Neuronal stem cell (in vitro differentiated cells): Measurements from ENCODE around the gene RLN3.

ENCODE experiments used
- DNase-seq: peaks from one replicate; pipeline ENCODE4 v3.0.0-alpha.2; 2013; ENCODE audit warnings: low spot score
- H2AFZ ChIP-seq: one replicate; pipeline ENCODE4 v1.6.1; 2013; ENCODE audit warnings: mild to moderate bottlenecking, low read length, inconsistent platforms
- H2AK5ac ChIP-seq: 2 replicates; pipeline ENCODE4 v1.6.1; 2013; ENCODE audit warnings: low read depth, mild to moderate bottlenecking, inconsistent platforms, low read length, moderate library complexity, mixed read lengths
- H2BK120ac ChIP-seq: 2 replicates; pipeline ENCODE4 v1.6.1; 2013; ENCODE audit warnings: low read depth, mild to moderate bottlenecking, inconsistent platforms, low read length, moderate library complexity, mixed read lengths
- H2BK12ac ChIP-seq: one replicate; pipeline ENCODE4 v1.6.1; 2013; ENCODE audit warnings: low read length, inconsistent platforms
- H2BK15ac ChIP-seq: 2 replicates; pipeline ENCODE4 v1.6.1; 2013; ENCODE audit warnings: mild to moderate bottlenecking, low read length, inconsistent platforms, mixed read lengths
- H2BK5ac ChIP-seq: one replicate; pipeline ENCODE4 v1.6.1; 2013; ENCODE audit warnings: inconsistent platforms, mild to moderate bottlenecking, low read length, moderate library complexity
- H3K14ac ChIP-seq: one replicate; pipeline ENCODE4 v1.6.1; 2013; ENCODE audit warnings: low read length, inconsistent platforms
- H3K18ac ChIP-seq: 2 replicates; pipeline ENCODE4 v1.6.1; 2013; ENCODE audit warnings: low read length, inconsistent platforms
- H3K23ac ChIP-seq: 2 replicates; pipeline ENCODE4 v1.6.1; 2013; ENCODE audit warnings: low read depth, mild to moderate bottlenecking, mixed read lengths, low read length, inconsistent platforms; ENCODE audit not compliant: poor library complexity
- H3K27ac ChIP-seq: replicated peaks from 3 replicates; pipeline ENCODE4 v1.5.1; 2013; ENCODE audit warnings: low read length, inconsistent platforms
- H3K27me3 ChIP-seq, 3 experiments: 2 replicates each; pipeline ENCODE4 v1.6.1; 2013; ENCODE audit warnings: low read length in 3 of 3, mild to moderate bottlenecking in 2 of 3, inconsistent platforms in 1 of 3, low read depth in 1 of 3, mixed read lengths in 1 of 3, moderate library complexity in 1 of 3; ENCODE audit not compliant: control insufficient read depth in 3 of 3, insufficient read depth in 3 of 3
- H3K36me3 ChIP-seq, 2 donors: replicated peaks in 1 of 2; 2 replicates each; pipeline ENCODE4 v1.6.1; 2013; ENCODE audit warnings: low read length in 2 of 2; ENCODE audit not compliant: control insufficient read depth in 2 of 2, insufficient read depth in 2 of 2
- H3K4ac ChIP-seq: 2 replicates; pipeline ENCODE4 v1.6.1; 2013; ENCODE audit warnings: inconsistent platforms, mild to moderate bottlenecking, low read length, moderate library complexity
- H3K4me1 ChIP-seq, 2 donors: 1 replicate in 1 of 2; 2 replicates in 1 of 2; pipeline ENCODE4 v1.6.1; 2013; ENCODE audit warnings: low read length in 2 of 2, low read depth in 1 of 2; ENCODE audit not compliant: control insufficient read depth in 2 of 2, insufficient read depth in 1 of 2
- H3K4me2 ChIP-seq: one replicate; pipeline ENCODE4 v1.6.1; 2013; ENCODE audit warnings: mild to moderate bottlenecking, low read length, inconsistent platforms; ENCODE audit not compliant: insufficient read depth, poor library complexity, severe bottlenecking
- H3K4me3 ChIP-seq, 2 donors: 2 replicates each; pipeline ENCODE4 v1.5.1; 2013; ENCODE audit warnings: low read length in 2 of 2, mild to moderate bottlenecking in 2 of 2, inconsistent platforms in 1 of 2, moderate library complexity in 1 of 2
- H3K79me1 ChIP-seq: one replicate; pipeline ENCODE4 v1.6.1; 2013; ENCODE audit warnings: low read depth, mild to moderate bottlenecking, inconsistent platforms, low read length, moderate library complexity
- H3K9ac ChIP-seq: one replicate; pipeline ENCODE4 v1.6.1; 2013; ENCODE audit warnings: mild to moderate bottlenecking, low read depth, low read length, inconsistent platforms; ENCODE audit not compliant: poor library complexity
- H3K9me3 ChIP-seq, 2 donors: replicated peaks in 1 of 2; 2 replicates each; pipeline versions ENCODE3 to v1.6.1; 2013; ENCODE audit warnings: low read length in 2 of 2, mild to moderate bottlenecking in 2 of 2, inconsistent platforms in 1 of 2, low read depth in 1 of 2, mixed read lengths in 1 of 2, moderate library complexity in 1 of 2; ENCODE audit not compliant: control insufficient read depth in 2 of 2, insufficient read depth in 1 of 2
- H4K8ac ChIP-seq: one replicate; pipeline ENCODE4 v1.6.1; 2013; ENCODE audit warnings: low read depth, mild to moderate bottlenecking, inconsistent platforms, low read length, moderate library complexity
- H4K91ac ChIP-seq: one replicate; pipeline ENCODE4 v1.6.1; 2013; ENCODE audit warnings: low read length, low read depth, mild to moderate bottlenecking, inconsistent platforms; ENCODE audit not compliant: poor library complexity
- WGBS, 2 donors: extraction: QIAGEN DNeasy Blood & Tissue Kit; methylation state at CpG; one replicate each; pipeline ENCODE4 v1.1.7; 2013; ENCODE audit warnings: missing lambda C conversion rate in 2 of 2, mixed read lengths in 1 of 2; ENCODE audit not compliant: insufficient read length in 2 of 2, insufficient replicate concordance in 1 of 2; ENCODE audit errors: extremely low coverage in 2 of 2; 5-methylcytosine and 5-hydroxymethylcytosine counted together

Gene RLN3

GRCh38 chr19:13980340-13980739 is 47.6 kb upstream of the RLN3 start:
- Histone ChIP-seq H2BK120ac (no peak overlapping the region), H3K9me3 (no peaks in the 10 kb centered on the region), H2BK12ac (no peak overlapping the region), H3K36me3 (peaks cover 20 to 22% of the 10 kb centered on the region in 2 donors), H3K4me2 (no peak overlapping the region), H3K23ac (peak overlapping the region; percentile 91), H2BK15ac (no peak overlapping the region), H2AK5ac (peak overlapping the region; percentile 8), H3K9ac (no peak overlapping the region), H2BK5ac (no peak overlapping the region), H3K18ac (no peak overlapping the region), H3K4ac (no peak overlapping the region), H3K27me3 (no peaks in the 10 kb centered on the region), H3K4me3 (no peak overlapping the region), H3K27ac (no peak overlapping the region), H4K91ac (no peak overlapping the region), H3K14ac (peak overlapping the region; percentile 71), H3K79me1 (peaks cover 10% of the 10 kb centered on the region), H3K4me1 (peaks cover 5 to 13% of the 10 kb centered on the region in 2 donors), H2AFZ (no peak overlapping the region), H4K8ac (no peak overlapping the region)
- no CpG with 5 or more reads among the region's 15 CpGs for WGBS, 2 donors
- no peak for DNase-seq

DNA sequence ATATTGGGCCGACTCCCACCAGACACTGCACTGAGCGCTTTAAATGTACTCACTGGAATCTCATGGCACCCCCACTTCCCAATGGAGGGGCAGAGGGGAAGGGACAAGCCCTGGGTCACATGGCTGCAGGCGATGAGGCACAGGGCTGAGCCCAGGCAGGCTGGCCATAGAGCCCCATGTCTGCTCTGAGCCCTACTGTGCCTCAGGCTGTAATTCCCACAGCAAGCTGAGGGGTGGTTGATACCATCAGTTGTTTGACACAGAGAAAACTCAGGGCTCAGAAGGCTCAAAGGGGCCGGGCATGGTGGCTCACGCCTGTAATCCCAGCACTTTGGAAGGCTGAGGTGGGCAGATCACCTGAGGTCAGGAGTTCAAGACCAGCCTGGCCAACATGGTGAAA is 46.9 kb upstream of the RLN3 start:
- no peak overlapping the region for H2BK120ac ChIP-seq
- no peak overlapping the region for H3K4me3 ChIP-seq
- H2AFZ ChIP-seq, result no peak overlapping the region
- peaks cover 17 to 20% of the 10 kb centered on the region in 2 donors for H3K36me3 ChIP-seq
- no peak overlapping the region for H2BK12ac ChIP-seq
- no peak overlapping the region for H3K4me2 ChIP-seq
- H3K14ac ChIP-seq, result no peak overlapping the region
- no peak overlapping the region for H3K27ac ChIP-seq
- peaks cover 6 to 14% of the 10 kb centered on the region in 2 donors for H3K4me1 ChIP-seq
- H2AK5ac ChIP-seq, result no peak overlapping the region
- H3K9ac ChIP-seq, result no peak overlapping the region
- H3K18ac ChIP-seq, result no peak overlapping the region
- H4K8ac ChIP-seq, result no peak overlapping the region
- H2BK15ac ChIP-seq, result no peak overlapping the region
- H4K91ac ChIP-seq, result no peak overlapping the region
- H3K4ac ChIP-seq, result no peak overlapping the region
- peaks cover 12% of the 10 kb centered on the region for H3K79me1 ChIP-seq
- no peaks in the 10 kb centered on the region for H3K9me3 ChIP-seq
- H3K23ac ChIP-seq, result peak overlapping the region; percentile 55
- no CpG with 5 or more reads among the region's 5 CpGs for WGBS, 2 donors
- no peak for DNase-seq
- H2BK5ac ChIP-seq, result peak overlapping the region; percentile 24
- no peaks in the 10 kb centered on the region for H3K27me3 ChIP-seq

DNA sequence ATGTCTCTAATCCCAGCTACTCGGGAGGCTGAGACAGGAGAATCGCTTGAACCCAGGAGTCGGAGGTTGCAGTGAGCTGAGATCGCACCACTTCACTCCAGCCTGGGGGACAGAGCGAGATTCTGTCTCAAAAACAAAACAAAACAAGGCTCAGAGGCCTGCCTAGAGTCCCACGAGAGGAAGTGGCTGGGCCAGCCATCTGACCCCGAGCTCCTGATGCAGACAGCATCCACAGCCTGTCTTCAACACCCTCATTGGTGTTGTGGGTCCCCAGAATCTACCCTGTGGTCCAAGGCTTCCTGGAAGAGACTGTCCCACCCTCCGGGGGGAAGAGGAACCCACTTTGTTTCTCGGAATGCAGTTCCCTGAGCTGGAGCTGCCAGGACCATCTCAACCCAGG is 46.5 kb upstream of the RLN3 start:
- no peak overlapping the region for H4K8ac ChIP-seq
- H3K27ac ChIP-seq, result no peak overlapping the region
- H2BK5ac ChIP-seq, result no peak overlapping the region
- no peak overlapping the region for H3K14ac ChIP-seq
- H3K4me1 ChIP-seq, result peaks cover 10 to 18% of the 10 kb centered on the region in 2 donors
- peaks cover 10% of the 10 kb centered on the region for H3K79me1 ChIP-seq
- H2AFZ ChIP-seq, result no peak overlapping the region
- no peak overlapping the region for H3K9ac ChIP-seq
- no CpG with 5 or more reads among the region's 9 CpGs for WGBS, 2 donors
- H3K18ac ChIP-seq, result no peak overlapping the region
- no peak overlapping the region for H3K23ac ChIP-seq
- peaks cover 15 to 20% of the 10 kb centered on the region in 2 donors for H3K36me3 ChIP-seq
- H2BK120ac ChIP-seq, result no peak overlapping the region
- no peak overlapping the region for H2AK5ac ChIP-seq
- H3K9me3 ChIP-seq, result no peaks in the 10 kb centered on the region
- no peaks in the 10 kb centered on the region for H3K27me3 ChIP-seq
- H3K4me2 ChIP-seq, result no peak overlapping the region
- H2BK15ac ChIP-seq, result no peak overlapping the region
- H2BK12ac ChIP-seq, result no peak overlapping the region
- no peak overlapping the region for H3K4me3 ChIP-seq
- DNase-seq, result no peak
- H3K4ac ChIP-seq, result no peak overlapping the region
- H4K91ac ChIP-seq, result no peak overlapping the region

DNA sequence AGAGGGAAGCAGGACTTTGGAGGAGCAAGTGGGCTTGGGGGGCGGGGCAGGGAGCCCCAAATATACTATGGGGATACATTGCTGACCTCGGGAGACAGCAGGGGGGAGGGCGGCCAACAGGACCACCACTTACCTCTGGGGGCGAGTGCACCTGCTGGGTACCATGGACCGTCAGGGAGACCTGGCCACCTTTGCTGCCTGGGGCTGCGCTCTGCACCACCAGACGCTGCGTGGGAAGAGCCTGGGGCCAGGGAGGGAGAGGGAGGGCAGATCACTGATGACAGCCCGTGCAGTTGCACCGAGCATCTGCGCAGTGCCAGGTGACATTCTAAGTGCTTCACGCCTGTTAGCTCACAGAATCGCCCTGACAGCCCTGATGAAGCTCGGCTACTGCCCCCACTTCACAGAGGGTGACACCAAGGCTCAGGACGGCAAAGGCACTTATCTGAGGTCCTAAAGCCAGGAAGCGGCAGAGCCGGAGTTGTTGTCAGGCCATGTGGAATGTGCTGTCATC is 45.9 kb upstream of the RLN3 start:
- no peak overlapping the region for H2AFZ ChIP-seq
- no peak for DNase-seq
- no peak overlapping the region for H2BK15ac ChIP-seq
- H3K36me3 ChIP-seq, result peaks cover 15 to 20% of the 10 kb centered on the region in 2 donors
- no peaks in the 10 kb centered on the region for H3K27me3 ChIP-seq
- H2BK12ac ChIP-seq, result no peak overlapping the region
- H3K27ac ChIP-seq, result no peak overlapping the region
- peaks cover 11 to 18% of the 10 kb centered on the region in 2 donors for H3K4me1 ChIP-seq
- peak overlapping the region; percentile 77 for H3K9ac ChIP-seq
- no peak overlapping the region for H2BK5ac ChIP-seq
- whole genome bisulfite sequencing, 2 donors, result no CpG with 5 or more reads among the region's 17 CpGs
- peak overlapping the region; percentile 48 for H3K18ac ChIP-seq
- H3K4me2 ChIP-seq, result no peak overlapping the region
- H3K23ac ChIP-seq, result peak overlapping the region; percentile 96
- H3K4me3 ChIP-seq, result no peak overlapping the region
- no peak overlapping the region for H4K91ac ChIP-seq
- no peak overlapping the region for H2BK120ac ChIP-seq
- no peak overlapping the region for H3K14ac ChIP-seq
- H4K8ac ChIP-seq, result no peak overlapping the region
- H3K9me3 ChIP-seq, result no peaks in the 10 kb centered on the region
- no peak overlapping the region for H2AK5ac ChIP-seq
- peaks cover 10% of the 10 kb centered on the region for H3K79me1 ChIP-seq
- no peak overlapping the region for H3K4ac ChIP-seq
